Peyer's patch (tissue), 4 donors: Measurements from ENCODE around the gene TPRKB. TPM values are rescaled to one million over a fixed set of nuclear protein-coding genes. Genes with fewer than 3 reads are reported as not detected.
"Not testable (repeated sequence)": the region's sequence is repeated elsewhere in the genome, so short reads cannot be mapped to it uniquely, and the experiment has no call there.

ENCODE experiments used
- DNase-seq, 3 donors: peaks; one replicate each; pipeline ENCODE4 v3.0.0-alpha.2; 2017 to 2019
- H3K27ac ChIP-seq, 4 donors: fragments of 200-600 bp; sonication (generic); one replicate each; pipeline ENCODE4 v1.5.1; 2016 to 2019
- H3K27me3 ChIP-seq, 2 donors: fragments of 200-600 bp; sonication (generic); one replicate each; pipeline ENCODE4 v1.5.1; 2019
- H3K36me3 ChIP-seq, 3 donors: fragments of 200-600 bp; sonication (generic); one replicate each; pipeline ENCODE4 v1.5.1; 2016 to 2019
- H3K4me1 ChIP-seq, 4 donors: fragments of 200-600 bp; sonication (generic); one replicate each; pipeline ENCODE4 v1.5.1; 2016 to 2019
- H3K4me3 ChIP-seq, 4 donors: fragments of 200-600 bp; sonication (generic); 1 replicate in 3 of 4; 2 replicates in 1 of 4; pipeline ENCODE4 v1.5.1; 2016 to 2019; ENCODE audit warnings: mild to moderate bottlenecking in 1 of 4
- H3K9me3 ChIP-seq, 4 donors: fragments of 200-600 bp; sonication (generic); one replicate each; pipeline ENCODE4 v1.5.1; 2016 to 2019; ENCODE audit warnings: mild to moderate bottlenecking in 1 of 4
- POLR2A ChIP-seq, 2 donors: fragments of 450-650 bp; IDR thresholded peaks; one replicate each; pipeline ENCODE4 v1.5.1; 2017; ENCODE audit warnings: antibody characterized with exemption in 2 of 2, mild to moderate bottlenecking in 2 of 2, moderate library complexity in 2 of 2
- total RNA-seq, 4 donors: library from RNA; depleted of rRNA; stranded (reverse); fragments of >200 nt; gene quantifications; one replicate each; pipeline ENCODE4 v1.1.0, GENCODE V29; 2016
- TF ChIP-seq, protein P1 (sequence below), 6 experiments: fragments of 450-650 bp in 4 of 6; fragments of 200-600 bp in 2 of 6; sonication (generic) in 1 of 6; IDR thresholded peaks; one replicate each; pipeline ENCODE4 v1.5.1; 2017 to 2019; ENCODE audit warnings: antibody characterized with exemption in 6 of 6, mild to moderate bottlenecking in 3 of 6, moderate library complexity in 1 of 6

Gene TPRKB
- total RNA-seq, 4 donors from 2014 or later, result 17.3 to 28.5 (median 19.2) TPM

GRCh38 chr2:73718421-73718820 is 18.7 kb downstream of the TPRKB start:
- Histone ChIP-seq H3K4me1 (no peaks in the 10 kb centered on the region), H3K4me3 (no peak overlapping the region), H3K27ac (no peak overlapping the region), H3K27me3 (no peaks in the 10 kb centered on the region), H3K9me3 (no peaks in the 10 kb centered on the region), H3K36me3 (no peaks in the 10 kb centered on the region)
- no peak for DNase-seq
- no peak for TF ChIP-seq POLR2A (IDR thresholded peaks at IDR 0.05)
- TF ChIP-seq, protein P1, sequence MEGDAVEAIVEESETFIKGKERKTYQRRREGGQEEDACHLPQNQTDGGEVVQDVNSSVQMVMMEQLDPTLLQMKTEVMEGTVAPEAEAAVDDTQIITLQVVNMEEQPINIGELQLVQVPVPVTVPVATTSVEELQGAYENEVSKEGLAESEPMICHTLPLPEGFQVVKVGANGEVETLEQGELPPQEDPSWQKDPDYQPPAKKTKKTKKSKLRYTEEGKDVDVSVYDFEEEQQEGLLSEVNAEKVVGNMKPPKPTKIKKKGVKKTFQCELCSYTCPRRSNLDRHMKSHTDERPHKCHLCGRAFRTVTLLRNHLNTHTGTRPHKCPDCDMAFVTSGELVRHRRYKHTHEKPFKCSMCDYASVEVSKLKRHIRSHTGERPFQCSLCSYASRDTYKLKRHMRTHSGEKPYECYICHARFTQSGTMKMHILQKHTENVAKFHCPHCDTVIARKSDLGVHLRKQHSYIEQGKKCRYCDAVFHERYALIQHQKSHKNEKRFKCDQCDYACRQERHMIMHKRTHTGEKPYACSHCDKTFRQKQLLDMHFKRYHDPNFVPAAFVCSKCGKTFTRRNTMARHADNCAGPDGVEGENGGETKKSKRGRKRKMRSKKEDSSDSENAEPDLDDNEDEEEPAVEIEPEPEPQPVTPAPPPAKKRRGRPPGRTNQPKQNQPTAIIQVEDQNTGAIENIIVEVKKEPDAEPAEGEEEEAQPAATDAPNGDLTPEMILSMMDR (IDR thresholded peaks at IDR 0.05), result no peak

DNA sequence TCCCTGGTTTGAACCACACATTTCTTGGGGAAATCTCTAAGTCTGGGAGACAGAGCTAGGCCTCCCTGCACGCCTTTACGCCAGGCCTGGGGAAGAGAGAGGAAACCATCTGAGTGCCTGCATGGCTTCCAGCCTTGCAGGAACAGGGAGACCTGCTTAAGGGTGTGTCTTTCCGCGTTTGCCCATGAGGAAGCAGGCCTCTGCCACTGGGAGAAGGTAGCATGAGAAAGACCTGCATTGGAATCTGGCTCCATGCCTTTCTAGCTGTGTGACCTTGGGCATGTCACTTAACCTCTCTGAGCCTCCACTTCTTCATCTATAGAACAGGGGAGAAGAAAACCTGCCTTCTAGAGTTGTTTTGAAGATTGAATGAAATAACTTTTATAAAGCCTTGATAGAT is 19.4 kb downstream of the TPRKB start:
- H3K4me1 ChIP-seq, DNase-seq, H3K27ac ChIP-seq, H3K9me3 ChIP-seq, H3K36me3 ChIP-seq, H3K4me3 ChIP-seq, H3K27me3 ChIP-seq: not testable (repeated sequence)

DNA sequence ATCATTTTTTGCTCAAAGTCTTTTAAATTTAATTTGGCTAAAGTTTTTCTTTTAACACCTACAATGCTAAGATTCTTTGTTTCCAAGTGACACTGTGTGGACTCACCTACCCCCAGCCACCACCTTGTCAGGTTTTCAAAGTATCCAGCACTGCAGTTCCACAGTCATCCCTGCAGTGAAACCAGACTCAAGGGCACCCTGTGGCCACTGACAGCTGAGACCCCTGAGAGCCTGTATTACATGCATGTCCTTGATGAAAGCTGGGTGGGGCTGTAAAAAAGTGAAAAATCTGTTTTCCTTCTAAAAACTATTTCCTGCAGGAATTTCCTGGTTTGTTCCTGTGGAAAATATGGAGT is 19.9 kb downstream of the TPRKB start:
- Histone ChIP-seq H3K27me3 (no peaks in the 10 kb centered on the region), H3K36me3 (no peaks in the 10 kb centered on the region), H3K4me3 (no peak overlapping the region), H3K4me1 (no peaks in the 10 kb centered on the region), H3K27ac (no peak overlapping the region), H3K9me3 (no peaks in the 10 kb centered on the region)
- no peak for DNase-seq
- TF ChIP-seq POLR2A (IDR thresholded peaks at IDR 0.05), result no peak
- TF ChIP-seq, protein P1 (IDR thresholded peaks at IDR 0.05), result no peak

GRCh38 chr2:73716543-73717250 is 20.4 kb downstream of the TPRKB start:
- TF ChIP-seq POLR2A (IDR thresholded peaks at IDR 0.05), result no peak
- TF ChIP-seq, protein P1 (IDR thresholded peaks at IDR 0.05), result no peak
- H3K36me3 ChIP-seq, result no peaks in the 10 kb centered on the region
- H3K9me3 ChIP-seq, result no peaks in the 10 kb centered on the region
- no peak overlapping the region for H3K4me3 ChIP-seq
- no peaks in the 10 kb centered on the region for H3K4me1 ChIP-seq
- H3K27me3 ChIP-seq, result no peaks in the 10 kb centered on the region
- no peak for DNase-seq
- no peak overlapping the region for H3K27ac ChIP-seq

GRCh38 chr2:73714091-73714490 is 23.1 kb downstream of the TPRKB start:
- DNase-seq, result no peak
- no peak overlapping the region for H3K27ac ChIP-seq
- no peaks in the 10 kb centered on the region for H3K36me3 ChIP-seq
- H3K9me3 ChIP-seq, result no peaks in the 10 kb centered on the region
- H3K4me1 ChIP-seq, result no peaks in the 10 kb centered on the region
- H3K27me3 ChIP-seq, result no peaks in the 10 kb centered on the region
- no peak for TF ChIP-seq POLR2A (IDR thresholded peaks at IDR 0.05)
- TF ChIP-seq, protein P1 (IDR thresholded peaks at IDR 0.05), result no peak
- H3K4me3 ChIP-seq, result no peak overlapping the region

DNA sequence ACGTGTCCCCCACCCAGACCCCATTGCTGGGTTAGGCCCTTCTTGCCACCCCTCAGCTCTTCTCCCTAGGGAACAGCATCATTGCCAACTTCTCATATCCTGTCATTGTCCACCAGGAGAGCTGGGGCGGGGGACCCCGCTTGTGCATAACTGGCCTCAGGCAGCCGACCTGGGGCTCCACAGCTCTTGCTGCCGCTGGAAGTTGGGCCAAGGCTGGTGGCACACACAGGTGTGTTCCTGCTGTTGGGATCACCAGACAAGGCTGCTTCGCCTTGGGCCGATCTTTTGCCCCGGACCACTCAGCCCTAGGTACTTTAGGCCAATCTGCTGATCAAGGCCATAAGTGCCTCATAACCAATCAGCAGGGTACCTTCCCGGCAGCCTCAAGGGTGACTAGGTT is 28.6 kb downstream of the TPRKB start:
- Histone ChIP-seq H3K36me3 (no peaks in the 10 kb centered on the region), H3K27ac (no peak overlapping the region), H3K4me1 (peaks cover 0 to 21% (median 0%) of the 10 kb centered on the region in 4 donors), H3K4me3 (no peak overlapping the region), H3K9me3 (no peaks in the 10 kb centered on the region), H3K27me3 (no peaks in the 10 kb centered on the region)
- no peak for DNase-seq
- TF ChIP-seq, protein P1 (IDR thresholded peaks at IDR 0.05), result no peak
- no peak for TF ChIP-seq POLR2A (IDR thresholded peaks at IDR 0.05)
